Measurements from ENCODE around the gene CAMTA1. TPM values are rescaled to one million over a fixed set of nuclear protein-coding genes. Genes with fewer than 3 reads are reported as not detected.
"Not testable (repeated sequence)": the region's sequence is repeated elsewhere in the genome, so short reads cannot be mapped to it uniquely, and the experiment has no call there.

CAMTA1 gene
- total RNA-seq, 1 donor from 2014 or later: 62.9 TPM

GRCh38 chr1:7135493-7135892, 350.2 kb downstream of the CAMTA1 start:
- no peak for TF ChIP-seq CTCF (IDR thresholded peaks at IDR 0.05)
- no peak for TF ChIP-seq POLR2AphosphoS5 (IDR thresholded peaks at IDR 0.05; ENCODE audit: insufficient read depth in 1 of 2, low read depth in 1 of 2)
- TF ChIP-seq POLR2A (IDR thresholded peaks at IDR 0.05): no peak
- intact Hi-C loops (cut with DNase I): no loop called here
- H3K27ac ChIP-seq: no peak overlapping the region
- no peak for DNase-seq (ENCODE audit: extremely low spot score in 2 of 2)
- H3K4me1 ChIP-seq: no peaks in the 10 kb centered on the region
- H3K4me3 ChIP-seq: no peak overlapping the region
- H3K9me3 ChIP-seq: no peaks in the 10 kb centered on the region
- H3K36me3 ChIP-seq: no peaks in the 10 kb centered on the region
- no peaks in the 10 kb centered on the region for H3K27me3 ChIP-seq

GRCh38 chr1:7136166-7136953, 351.1 kb downstream of the CAMTA1 start:
- intact Hi-C loops (cut with DNase I): no loop called here
- Histone ChIP-seq H3K4me3 (no peak overlapping the region), H3K27me3 (no peaks in the 10 kb centered on the region), H3K4me1 (no peaks in the 10 kb centered on the region), H3K9me3 (no peaks in the 10 kb centered on the region), H3K36me3 (no peaks in the 10 kb centered on the region), H3K27ac (no peak overlapping the region)
- no peak for TF ChIP-seq CTCF (IDR thresholded peaks at IDR 0.05)
- no peak for TF ChIP-seq POLR2AphosphoS5 (IDR thresholded peaks at IDR 0.05; ENCODE audit: insufficient read depth in 1 of 2, low read depth in 1 of 2)
- TF ChIP-seq POLR2A (IDR thresholded peaks at IDR 0.05): no peak
- no peak for DNase-seq (ENCODE audit: extremely low spot score in 2 of 2)

GRCh38 chr1:7140251-7140650, 355.0 kb downstream of the CAMTA1 start:
- no peaks in the 10 kb centered on the region for H3K36me3 ChIP-seq
- H3K27me3 ChIP-seq: no peaks in the 10 kb centered on the region
- intact Hi-C loops (cut with DNase I): no loop called here
- no peak overlapping the region for H3K4me3 ChIP-seq
- H3K27ac ChIP-seq: no peak overlapping the region
- DNase-seq (ENCODE audit: extremely low spot score in 2 of 2): no peak
- TF ChIP-seq CTCF (IDR thresholded peaks at IDR 0.05) (no peak), POLR2AphosphoS5 (IDR thresholded peaks at IDR 0.05; ENCODE audit: insufficient read depth in 1 of 2, low read depth in 1 of 2) (no peak), POLR2A (IDR thresholded peaks at IDR 0.05) (no peak)
- no peaks in the 10 kb centered on the region for H3K9me3 ChIP-seq
- H3K4me1 ChIP-seq: no peaks in the 10 kb centered on the region

- TF ChIP-seq POLR2AphosphoS5 (IDR thresholded peaks at IDR 0.05; ENCODE audit: insufficient read depth in 1 of 2, low read depth in 1 of 2) (no peak), POLR2A (IDR thresholded peaks at IDR 0.05) (no peak), CTCF (IDR thresholded peaks at IDR 0.05) (no peak)
- Histone ChIP-seq H3K27ac (no peak overlapping the region), H3K4me3 (no peak overlapping the region), H3K9me3 (no peaks in the 10 kb centered on the region), H3K27me3 (no peaks in the 10 kb centered on the region), H3K36me3 (no peaks in the 10 kb centered on the region), H3K4me1 (no peaks in the 10 kb centered on the region)
- intact Hi-C loops (cut with DNase I): no loop called here
- DNase-seq (ENCODE audit: extremely low spot score in 2 of 2): no peak
Observed at GRCh38 chr1:7145947-7146346, 360.7 kb downstream of the CAMTA1 start.

- no peak for TF ChIP-seq POLR2A (IDR thresholded peaks at IDR 0.05)
- no peak for TF ChIP-seq POLR2AphosphoS5 (IDR thresholded peaks at IDR 0.05; ENCODE audit: insufficient read depth in 1 of 2, low read depth in 1 of 2)
- no peak for TF ChIP-seq CTCF (IDR thresholded peaks at IDR 0.05)
- Histone ChIP-seq H3K27ac (no peak overlapping the region), H3K4me3 (no peak overlapping the region), H3K27me3 (no peaks in the 10 kb centered on the region), H3K4me1 (no peaks in the 10 kb centered on the region), H3K9me3 (no peaks in the 10 kb centered on the region), H3K36me3 (no peaks in the 10 kb centered on the region)
- intact Hi-C loops (cut with DNase I): no loop called here
- DNase-seq (ENCODE audit: extremely low spot score in 2 of 2): no peak
Observed at GRCh38 chr1:7146710-7147109, 361.5 kb downstream of the CAMTA1 start.

- intact Hi-C loops (cut with DNase I); H3K4me1 ChIP-seq; H3K36me3 ChIP-seq; H3K4me3 ChIP-seq; H3K9me3 ChIP-seq; DNase-seq (ENCODE audit: extremely low spot score in 2 of 2); H3K27me3 ChIP-seq; H3K27ac ChIP-seq: not testable (repeated sequence)
Observed at GRCh38 chr1:7147581-7148282, 362.5 kb downstream of the CAMTA1 start.
